GM21381 (cell line): ENCODE measurements around the gene ME3.
"Not testable (repeated sequence)": the region's sequence is repeated elsewhere in the genome, so short reads cannot be mapped to it uniquely, and the experiment has no call there.

Experiments
- ATAC-seq: cut with Tn5 transposase; IDR thresholded peaks from one replicate; pipeline ENCODE4 v1.9.1; 2021; ENCODE audit warnings: mild to moderate bottlenecking, moderate library complexity; ENCODE audit not compliant: unreplicated experiment

Gene ME3

GRCh38 chr11:86444981-86445380, 227.4 kb downstream of the ME3 start:
- no peak for ATAC-seq

GRCh38 chr11:86443415-86443814, 229.0 kb downstream of the ME3 start:
- ATAC-seq = no peak

- ATAC-seq = no peak
Measured at GRCh38 chr11:86442827-86443226, 229.6 kb downstream of the ME3 start.

DNA sequence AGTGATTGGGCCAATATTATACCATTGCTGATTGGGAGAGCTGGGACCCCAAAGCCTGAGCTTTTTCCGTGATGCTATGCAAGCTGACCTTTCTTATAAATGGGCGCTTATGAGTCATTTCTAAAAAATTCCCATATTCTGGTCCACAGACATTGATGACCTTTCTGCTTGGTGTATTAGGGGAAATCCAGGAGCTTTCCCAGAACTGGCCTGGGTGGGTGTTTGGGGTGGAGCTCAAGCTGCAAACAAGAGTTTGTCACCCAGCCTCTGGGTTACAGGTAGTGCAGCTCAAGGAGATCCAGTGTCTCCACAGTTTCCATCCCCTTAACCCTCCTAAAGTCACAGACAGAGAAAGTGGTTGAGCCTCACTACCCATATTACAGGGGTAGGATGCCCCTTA, 230.0 kb downstream of the ME3 start:
- ATAC-seq = no peak

DNA sequence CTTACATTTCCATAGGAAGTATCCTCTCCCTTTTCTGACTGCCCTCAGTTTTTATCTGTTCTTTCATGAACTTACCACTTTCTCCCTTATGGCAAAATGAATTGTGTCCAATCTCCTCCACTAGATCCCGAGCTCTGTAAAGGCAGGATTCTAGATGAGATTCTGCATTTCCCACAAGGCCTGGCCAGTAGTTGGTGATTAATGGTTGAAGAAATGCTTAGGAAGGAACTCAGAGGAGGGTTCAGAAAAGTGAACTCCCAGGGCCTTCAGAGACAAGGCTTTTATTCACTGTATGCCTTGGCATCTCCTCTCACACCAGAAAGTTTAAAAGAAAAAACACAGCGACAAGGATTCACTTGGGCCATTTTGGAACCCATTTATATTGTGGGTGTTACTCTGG, 231.6 kb downstream of the ME3 start:
- no peak for ATAC-seq

DNA sequence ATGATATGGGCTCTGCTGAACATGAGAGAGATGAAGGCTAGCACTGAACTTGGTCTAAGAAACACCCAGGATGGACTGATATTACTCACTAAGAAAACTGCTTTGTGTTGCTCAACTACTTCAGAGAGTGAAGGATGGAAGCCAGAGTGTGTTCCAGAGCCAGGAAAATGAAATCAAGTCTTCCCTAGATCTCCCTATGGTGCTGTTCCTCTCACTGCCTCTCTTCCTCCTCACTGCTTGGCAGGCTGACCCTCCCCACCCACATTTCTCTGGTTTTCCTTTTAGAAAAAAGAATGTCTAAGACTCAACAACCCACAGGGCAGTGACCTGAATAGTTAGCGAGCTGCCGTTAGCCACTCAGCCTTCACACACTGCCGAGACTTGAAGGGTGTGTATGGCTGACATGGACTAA, 232.1 kb downstream of the ME3 start:
- no peak for ATAC-seq

DNA sequence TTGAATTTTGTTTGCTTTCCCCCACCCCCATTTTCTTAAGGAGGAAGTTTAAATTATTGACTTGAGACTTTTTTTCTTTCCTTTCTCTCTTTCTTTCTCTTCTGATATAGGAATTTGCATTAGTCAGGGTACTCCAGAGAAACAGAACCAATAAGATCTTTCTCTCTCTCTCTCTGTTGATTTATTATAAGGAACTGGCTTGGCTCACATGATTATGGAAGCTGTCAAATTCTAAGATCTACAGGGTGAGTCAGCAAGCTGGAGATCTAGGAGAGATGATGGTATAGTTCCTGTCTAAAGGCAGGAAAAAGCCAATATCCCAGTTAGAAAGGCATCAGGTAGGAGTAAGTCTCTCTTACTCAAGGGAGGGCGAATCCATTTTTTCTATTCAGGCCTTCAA, 233.7 kb downstream of the ME3 start:
- no peak for ATAC-seq

DNA sequence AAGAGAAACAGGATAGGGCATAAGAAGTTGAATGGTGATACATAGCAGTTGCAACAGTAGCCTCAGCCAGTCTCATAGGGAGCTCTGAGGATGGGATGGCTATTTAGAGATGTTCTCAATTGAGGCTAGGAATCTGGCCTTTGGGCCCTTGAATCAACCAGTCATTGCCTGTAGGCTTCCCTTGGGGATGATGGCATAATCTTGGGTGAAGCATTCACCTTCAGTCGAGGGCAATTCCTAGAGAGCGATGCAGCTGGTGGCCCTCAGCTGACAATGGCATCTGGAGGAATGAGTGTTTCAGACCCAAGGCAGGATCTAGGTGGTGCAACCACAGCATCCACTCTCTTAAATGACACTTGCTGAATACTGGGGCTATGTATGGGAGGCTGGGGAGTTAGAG, 236.7 kb downstream of the ME3 start:
- no peak for ATAC-seq

DNA sequence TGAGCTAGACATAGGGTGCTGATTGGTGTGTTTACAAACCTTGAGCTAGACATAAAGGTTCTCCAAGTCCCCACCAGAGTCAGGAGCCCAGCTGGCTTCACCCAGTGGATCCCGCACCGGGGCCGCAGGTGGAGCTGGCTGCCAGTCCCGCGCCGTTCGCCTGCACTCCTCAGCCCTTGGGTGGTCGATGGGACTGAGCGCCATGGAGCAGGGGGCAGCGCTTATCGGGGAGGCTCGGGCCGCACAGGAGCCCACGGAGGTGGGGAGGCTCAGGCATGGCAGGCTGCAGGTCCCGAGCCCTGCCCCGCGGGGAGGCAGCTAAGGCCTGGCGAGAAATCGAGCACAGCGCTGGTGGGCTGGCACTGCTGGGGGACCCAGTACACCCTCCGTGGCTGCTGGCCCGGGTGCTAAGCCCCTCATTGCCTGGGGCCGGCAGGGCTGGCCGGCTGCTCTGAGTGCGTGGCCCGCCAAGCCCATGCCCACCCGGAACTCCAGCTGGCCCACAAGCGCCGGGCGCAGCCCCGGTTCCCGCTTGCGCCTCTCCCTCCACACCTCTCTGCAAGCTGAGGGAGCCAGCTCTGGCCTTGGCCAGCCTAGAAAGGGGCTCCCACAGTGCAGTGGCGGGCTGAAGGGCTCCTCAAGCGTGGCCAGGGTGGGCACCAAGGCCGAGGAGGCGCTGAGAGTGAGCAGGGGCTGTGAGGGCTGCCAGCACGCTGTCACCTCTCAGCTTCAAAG, 238.9 kb downstream of the ME3 start:
- not testable (repeated sequence) for ATAC-seq

DNA sequence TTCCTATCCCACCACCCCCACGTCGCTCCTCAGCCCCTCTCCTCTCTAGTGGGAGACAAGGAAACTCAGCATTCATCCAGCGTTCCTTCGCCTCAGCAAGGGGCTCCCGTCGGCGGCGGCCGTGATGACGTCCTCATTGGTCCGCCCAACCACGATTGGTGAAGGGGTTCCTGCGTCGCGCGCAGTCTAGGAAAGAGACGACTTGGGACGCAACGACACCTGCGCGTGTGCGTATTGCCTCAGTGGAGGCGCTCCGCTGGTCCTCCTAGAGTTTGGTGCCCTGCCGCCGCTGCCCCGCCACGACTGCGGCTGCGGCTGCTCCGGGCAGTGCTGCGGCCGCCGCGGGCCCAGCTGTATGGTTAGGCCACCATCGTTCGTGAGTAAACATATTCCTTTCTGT, 241.2 kb downstream of the ME3 start:
- no peak for ATAC-seq

GRCh38 chr11:86427441-86427840, 245.0 kb downstream of the ME3 start:
- no peak for ATAC-seq

- ATAC-seq = not testable (repeated sequence)
Measured at GRCh38 chr11:86423488-86423887, 248.9 kb downstream of the ME3 start.

- no peak for ATAC-seq
Measured at GRCh38 chr11:86422371-86422770, 250.0 kb downstream of the ME3 start.

DNA sequence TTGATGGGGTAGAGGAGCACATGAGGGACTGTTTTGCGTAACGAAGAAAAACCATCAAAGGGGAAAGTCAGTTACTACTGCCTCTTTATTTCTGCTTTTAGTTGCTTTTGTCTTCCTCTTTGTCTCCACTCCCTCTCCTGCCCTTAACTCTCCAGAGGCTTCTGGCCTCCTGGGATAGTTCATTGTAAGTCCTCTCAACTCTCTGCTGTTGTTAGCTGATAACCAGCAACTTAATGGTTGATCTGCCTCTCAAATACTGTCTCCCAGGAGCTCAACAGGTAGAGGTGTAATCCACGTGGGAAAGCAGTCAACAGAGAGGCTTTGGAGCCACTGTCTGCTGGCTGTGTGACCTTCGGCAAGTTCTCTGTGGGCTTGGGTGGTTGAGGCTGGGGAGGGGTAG, 250.5 kb downstream of the ME3 start:
- no peak for ATAC-seq

- ATAC-seq = no peak
Measured at GRCh38 chr11:86418917-86419316, 253.5 kb downstream of the ME3 start.

GRCh38 chr11:86418513-86418912, 253.9 kb downstream of the ME3 start:
- ATAC-seq = no peak

DNA sequence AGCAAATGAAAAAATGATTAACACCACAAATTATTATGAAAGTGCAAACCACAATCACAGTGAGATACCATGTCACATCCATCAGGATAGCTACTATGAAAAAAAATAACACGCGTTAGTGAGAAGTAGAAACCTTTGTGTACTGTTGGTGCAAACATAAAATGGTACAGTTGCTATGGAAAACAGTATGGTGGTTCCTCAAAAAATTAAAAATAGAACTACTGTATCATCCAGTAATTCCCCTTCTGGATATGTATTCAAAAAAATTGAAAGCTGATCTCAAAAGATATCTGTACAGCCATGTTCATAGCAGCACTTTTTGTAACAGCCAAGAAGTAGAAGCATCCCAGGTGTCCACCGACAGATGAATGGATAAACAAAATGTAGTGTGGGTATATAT, 254.3 kb downstream of the ME3 start:
- ATAC-seq = no peak

- not testable (repeated sequence) for ATAC-seq
Measured at GRCh38 chr11:86416951-86417350, 255.5 kb downstream of the ME3 start.

DNA sequence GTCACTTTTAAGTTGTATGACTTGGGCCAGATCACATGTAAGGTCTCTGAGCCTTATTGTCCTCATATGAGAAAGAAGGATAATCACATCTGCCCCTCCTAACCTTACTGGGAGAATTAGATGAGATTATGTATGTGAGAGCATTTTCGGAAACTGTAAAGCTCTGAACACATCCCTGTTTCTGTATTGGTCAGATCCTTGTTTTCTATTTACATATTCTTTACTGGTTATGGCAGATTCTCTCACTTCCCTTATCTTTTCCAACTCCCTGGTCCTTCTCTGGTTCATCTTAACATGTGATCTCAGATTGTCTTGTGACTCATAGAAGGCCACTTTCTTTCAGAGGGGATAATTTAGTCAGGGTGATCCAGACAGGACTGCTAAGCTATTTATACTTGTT, 255.9 kb downstream of the ME3 start:
- ATAC-seq = no peak

DNA sequence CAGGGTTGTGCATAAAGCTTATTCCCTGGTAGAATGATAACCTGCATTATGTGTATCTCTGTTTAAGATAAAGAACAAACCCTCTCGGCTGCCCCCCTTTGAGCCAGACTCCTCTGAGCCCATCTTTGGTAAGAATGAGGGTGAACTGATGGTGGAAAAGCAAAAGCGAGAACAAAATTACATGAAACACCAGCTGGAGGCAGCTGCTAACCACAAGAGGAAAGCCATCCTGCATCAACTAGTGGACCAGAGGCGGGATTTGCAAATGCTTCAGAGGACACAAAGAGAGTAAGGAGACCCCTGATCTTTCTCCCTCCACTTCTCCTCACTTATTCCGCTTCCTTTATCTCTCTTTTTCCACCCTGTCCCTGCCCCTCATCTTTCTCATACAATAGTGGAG, 257.4 kb downstream of the ME3 start:
- ATAC-seq = no peak

DNA sequence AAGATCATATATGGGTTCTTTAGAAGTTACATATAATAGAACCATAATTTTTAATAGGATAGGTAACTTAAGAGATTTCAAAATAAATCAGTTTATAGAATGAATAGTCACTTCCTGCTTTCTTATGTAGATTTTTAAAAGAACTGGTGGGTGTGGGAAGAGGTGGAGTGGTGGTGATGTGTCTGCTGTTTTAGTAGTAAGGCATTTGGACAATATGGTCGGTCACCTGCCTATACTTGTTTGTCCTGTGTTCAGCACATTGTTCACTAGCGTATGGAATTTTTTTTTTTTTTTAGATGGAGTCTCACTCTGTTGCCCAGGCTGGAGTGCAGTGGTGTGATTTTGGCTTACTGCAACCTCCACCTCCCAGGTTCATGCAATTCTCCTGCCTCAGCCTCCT, 258.4 kb downstream of the ME3 start:
- ATAC-seq = no peak

GRCh38 chr11:86408845-86409244, 263.6 kb downstream of the ME3 start:
- no peak for ATAC-seq

- ATAC-seq = no peak
Measured at GRCh38 chr11:86403458-86403857, 269.0 kb downstream of the ME3 start.
